NCI-H1436 (cell line): Measurements from ENCODE around the gene PTPRU.
"Not testable (repeated sequence)": the region's sequence is repeated elsewhere in the genome, so short reads cannot be mapped to it uniquely, and the experiment has no call there.

ENCODE experiments used
- DNase-seq: peaks from one replicate; lab custom pipeline; 2025; lab: John Stamatoyannopoulos, UW

Gene PTPRU

GRCh38 chr1:29290414-29290985, 54.2 kb downstream of the PTPRU start:
- DNase-seq: no peak

GRCh38 chr1:29291756-29292155, 55.4 kb downstream of the PTPRU start:
- no peak for DNase-seq

DNA sequence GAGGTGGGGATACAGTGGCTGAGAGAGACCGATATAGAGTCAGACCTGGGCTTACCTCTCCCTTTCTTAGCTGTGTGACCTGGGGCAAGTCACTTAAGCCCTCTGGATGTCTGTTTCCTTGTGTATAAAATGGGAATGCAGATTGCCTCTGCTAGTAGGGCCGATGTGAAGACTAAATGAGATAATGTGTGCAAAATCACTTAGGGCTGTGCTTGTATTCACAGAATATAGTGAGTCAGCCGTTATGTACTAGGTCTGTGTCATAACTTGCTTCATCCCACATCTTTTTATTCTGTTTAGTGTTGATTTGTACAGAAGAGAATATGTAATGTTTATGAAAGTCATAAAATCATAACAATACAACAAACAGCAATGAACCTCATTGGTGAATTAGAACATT, 56.0 kb downstream of the PTPRU start:
- DNase-seq: no peak

DNA sequence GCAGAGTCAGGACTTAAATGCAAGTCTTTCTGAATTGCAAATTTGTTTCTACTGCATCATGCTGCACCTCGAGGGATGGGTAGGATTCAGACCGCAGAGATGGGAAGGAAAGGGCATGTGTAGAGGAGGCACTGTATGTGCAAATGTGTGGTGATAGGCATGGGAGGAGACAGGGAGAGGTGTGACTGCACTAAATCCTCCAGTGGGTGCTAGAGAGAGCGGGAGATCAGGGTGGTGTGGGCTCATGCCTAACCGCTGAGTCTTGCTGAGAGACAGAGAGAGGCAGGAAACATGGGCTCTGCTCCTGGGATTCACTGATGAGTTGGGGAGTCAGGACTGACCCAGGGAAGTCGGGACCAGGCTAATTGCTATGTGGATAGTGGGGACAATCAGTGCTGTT, 61.1 kb downstream of the PTPRU start:
- DNase-seq: no peak

GRCh38 chr1:29298246-29298645, 61.9 kb downstream of the PTPRU start:
- DNase-seq: no peak

GRCh38 chr1:29299446-29299845, 63.1 kb downstream of the PTPRU start:
- no peak for DNase-seq

DNA sequence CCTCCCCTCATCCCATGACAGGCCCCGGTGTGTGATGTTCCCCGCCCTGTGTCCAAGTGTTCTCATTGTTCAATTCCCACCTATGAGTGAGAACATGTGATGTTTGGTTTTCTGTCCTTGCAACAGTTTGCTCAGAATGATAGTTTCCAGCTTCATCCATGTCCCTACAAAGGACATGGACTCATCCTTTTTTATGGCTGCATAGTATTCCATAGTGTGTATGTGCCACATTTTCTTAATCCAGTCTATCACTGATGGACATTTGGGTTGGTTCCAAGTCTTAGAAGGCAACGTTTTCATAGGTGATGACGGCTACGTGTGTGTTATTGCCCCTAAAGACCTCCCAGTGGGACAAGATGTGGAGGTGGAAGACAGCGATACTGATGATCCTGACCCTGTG, 65.4 kb downstream of the PTPRU start:
- DNase-seq: not testable (repeated sequence)

DNA sequence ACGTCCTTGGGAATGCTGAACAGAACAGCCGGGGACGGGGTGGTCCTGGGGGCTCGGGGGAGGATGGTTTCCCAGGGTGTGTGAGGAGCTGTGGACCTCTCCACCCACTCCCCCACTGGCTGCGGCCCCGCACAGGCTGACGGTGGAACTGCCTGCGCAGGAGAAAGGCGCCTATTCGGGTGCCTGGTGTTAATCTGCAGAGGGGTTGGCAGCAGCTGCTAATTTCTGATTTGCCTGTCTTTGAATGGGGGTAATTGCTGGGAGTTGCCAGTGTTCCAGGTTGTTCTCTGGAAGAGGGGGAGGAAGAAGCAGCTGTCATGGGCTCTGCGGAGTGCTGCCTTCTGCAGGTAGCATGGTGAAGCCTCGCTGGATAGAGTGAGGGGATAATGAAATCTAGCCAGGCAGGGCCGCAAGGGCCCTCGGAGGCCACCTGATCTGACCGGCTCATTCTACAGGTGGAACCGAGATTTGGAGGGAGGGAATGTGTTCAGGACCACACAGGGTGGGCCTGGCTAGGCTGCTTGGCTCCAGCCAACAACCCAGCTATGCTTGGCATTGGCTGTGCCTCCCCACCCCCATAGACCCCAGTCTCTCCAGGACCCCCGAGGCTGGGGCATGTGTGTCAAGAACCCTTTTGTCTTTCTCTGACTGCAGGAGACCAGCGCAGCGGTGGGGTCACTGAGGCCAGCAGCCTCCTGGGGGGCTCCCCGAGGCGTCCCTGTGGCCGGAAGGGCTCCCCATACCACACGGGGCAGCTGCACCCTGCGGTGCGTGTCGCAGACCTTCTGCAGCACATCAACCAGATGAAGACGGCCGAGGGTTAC, 67.1 kb downstream of the PTPRU start:
- DNase-seq: no peak

- no peak for DNase-seq
Observed at GRCh38 chr1:29304025-29304684, 67.8 kb downstream of the PTPRU start.

GRCh38 chr1:29305943-29306342, 69.6 kb downstream of the PTPRU start:
- no peak for DNase-seq

DNA sequence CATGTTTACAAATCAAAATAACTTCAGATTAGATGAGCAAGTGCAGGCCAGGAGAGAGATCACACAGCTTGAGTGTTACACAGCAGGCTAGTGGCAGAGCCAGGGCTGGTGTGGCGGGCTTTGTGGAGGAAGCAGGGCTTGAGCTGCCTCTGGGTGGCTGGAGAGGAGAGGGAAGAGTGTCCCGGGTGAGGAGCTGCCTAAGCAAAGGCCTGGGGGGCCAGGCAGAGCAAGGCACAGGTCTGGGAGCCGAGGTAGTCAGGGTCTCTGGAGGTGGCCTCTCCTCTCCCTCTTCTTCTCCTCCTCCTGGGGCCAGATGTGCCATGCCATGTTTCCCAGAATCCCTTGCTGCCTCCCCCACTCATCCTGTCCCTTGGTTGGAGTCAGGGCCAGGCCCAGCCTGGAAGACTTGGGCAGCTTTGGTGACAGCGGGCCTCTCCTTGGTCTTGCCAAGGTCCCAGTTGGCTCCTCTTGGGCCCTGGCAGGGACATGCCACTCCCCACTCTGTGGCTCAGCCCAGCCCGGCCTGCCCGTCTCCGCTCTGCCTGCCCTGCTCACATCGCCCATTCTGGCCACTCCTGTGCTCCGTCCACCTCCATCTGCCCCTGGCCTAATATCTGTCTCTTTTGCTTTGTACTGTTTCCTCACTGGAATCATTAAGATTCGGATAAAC, 70.3 kb downstream of the PTPRU start:
- DNase-seq: no peak

DNA sequence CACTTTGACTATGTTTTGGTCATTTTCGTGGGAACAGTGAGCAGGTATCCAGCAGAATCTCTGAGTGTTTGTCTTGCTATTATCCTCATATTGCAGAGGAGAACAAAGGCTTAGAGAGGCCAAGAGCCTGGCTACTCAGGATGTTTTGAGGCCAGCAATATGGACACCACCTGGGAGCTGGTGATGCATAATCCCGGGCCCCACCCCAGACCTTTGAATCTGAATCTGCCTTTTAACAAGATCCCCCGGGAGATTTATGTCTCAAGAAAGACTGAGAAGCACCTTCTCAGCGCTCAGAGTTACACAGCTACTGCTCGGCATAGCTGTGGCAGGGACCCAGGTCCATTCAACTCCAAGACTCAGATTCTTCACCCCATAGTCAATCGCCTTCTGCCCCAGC, 72.8 kb downstream of the PTPRU start:
- DNase-seq: no peak

DNA sequence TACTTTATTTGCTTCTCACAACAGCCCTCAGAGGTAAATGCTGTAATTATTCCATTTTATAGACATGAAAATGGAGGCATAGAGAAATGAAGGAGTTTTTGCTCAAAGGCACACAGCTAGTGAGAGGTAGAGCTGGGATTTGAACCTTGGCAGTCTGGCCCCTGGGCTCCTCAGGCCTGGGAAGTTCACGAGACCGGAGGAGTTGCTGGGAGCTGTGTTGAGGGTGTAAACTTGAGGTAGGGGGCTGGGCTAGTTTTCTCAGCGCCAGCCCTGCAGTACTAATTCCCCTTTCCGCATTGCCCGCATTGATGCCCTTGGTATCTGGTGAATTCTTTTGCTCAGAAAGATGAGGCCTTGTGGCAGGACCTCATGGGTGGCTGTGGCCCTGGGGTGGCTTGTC, 73.3 kb downstream of the PTPRU start:
- DNase-seq: no peak

GRCh38 chr1:29310616-29311180, 74.4 kb downstream of the PTPRU start:
- no peak for DNase-seq

GRCh38 chr1:29311352-29312030, 75.2 kb downstream of the PTPRU start:
- DNase-seq: no peak

GRCh38 chr1:29312469-29313461, 76.4 kb downstream of the PTPRU start:
- no peak for DNase-seq

GRCh38 chr1:29314685-29315084, 78.4 kb downstream of the PTPRU start:
- DNase-seq: not testable (repeated sequence)

GRCh38 chr1:29315262-29315661, 78.9 kb downstream of the PTPRU start:
- no peak for DNase-seq

GRCh38 chr1:29315876-29316275, 79.6 kb downstream of the PTPRU start:
- DNase-seq: no peak

DNA sequence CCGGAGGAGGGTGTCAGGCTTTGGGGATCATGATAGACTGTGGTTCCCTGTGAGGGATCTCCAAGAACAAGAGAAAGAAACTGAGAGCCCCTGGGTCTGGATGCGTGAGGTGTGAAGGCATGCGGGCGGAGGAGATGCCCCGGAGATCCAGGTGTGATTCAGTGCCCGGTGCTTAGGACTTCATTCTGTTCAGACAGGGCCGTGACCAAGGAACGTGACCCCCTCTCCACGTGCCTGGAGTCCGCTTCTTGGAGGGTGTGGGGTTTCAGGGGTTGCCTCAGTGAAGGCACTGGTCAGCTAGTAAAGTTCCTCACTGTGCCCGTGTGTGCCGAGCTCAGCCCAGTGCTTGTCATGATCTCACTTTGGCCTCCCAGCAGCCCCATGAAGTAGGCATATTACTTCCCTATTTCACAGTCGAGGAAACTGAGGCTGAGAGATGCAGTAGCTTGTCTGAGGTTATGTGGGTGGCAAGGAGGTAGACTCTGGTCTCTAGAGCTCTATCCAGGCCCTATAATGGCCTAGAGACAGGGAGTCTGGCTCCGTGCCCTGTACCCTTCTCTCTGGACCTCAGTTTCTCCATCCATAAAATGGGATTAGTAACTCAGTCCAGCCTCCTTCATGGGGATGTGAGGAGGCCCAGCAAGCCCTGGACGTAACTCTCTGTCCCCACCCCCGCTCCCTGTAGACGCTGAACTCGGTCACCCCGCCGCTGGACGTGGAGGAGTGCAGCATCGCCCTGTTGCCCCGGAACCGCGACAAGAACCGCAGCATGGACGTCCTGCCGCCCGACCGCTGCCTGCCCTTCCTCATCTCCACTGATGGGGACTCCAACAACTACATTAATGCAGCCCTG, 81.0 kb downstream of the PTPRU start:
- no peak for DNase-seq
